Lung (tissue), 12 donors: ENCODE results near the gene SYNE1. TPM values are rescaled to one million over a fixed set of nuclear protein-coding genes. Genes with fewer than 3 reads are reported as not detected.
A peak's percentile ranks its signal among the peaks of the same experiment; 100 is the strongest.

Experiments used
- ATAC-seq: fragments of 200-7000 bp; cut with Tn5 transposase; one replicate; pipeline ENCODE4 v1.9.1; 2020; ENCODE audit warnings: moderate number of reproducible peaks; ENCODE audit not compliant: insufficient read depth, low FRiP score
- DNase-seq, 3 donors: peaks; one replicate each; pipeline ENCODE4 v3.0.0-alpha.2; 2013 to 2017
- H3K27ac ChIP-seq, 2 donors: one replicate each; pipeline ENCODE4 v1.5.1; 2013; ENCODE audit warnings: mild to moderate bottlenecking in 2 of 2, moderate library complexity in 2 of 2, control low read depth in 1 of 2, inconsistent platforms in 1 of 2, low read depth in 1 of 2, low read length in 1 of 2
- H3K27me3 ChIP-seq, 3 donors: one replicate each; pipeline ENCODE4 v1.5.1; 2013; ENCODE audit warnings: low read length in 2 of 3; ENCODE audit not compliant: control insufficient read depth in 3 of 3, insufficient read depth in 3 of 3
- H3K36me3 ChIP-seq, 4 donors: one replicate each; pipeline ENCODE4 v1.5.1; 2013; ENCODE audit warnings: low read length in 4 of 4, mild to moderate bottlenecking in 1 of 4, moderate library complexity in 1 of 4; ENCODE audit not compliant: control insufficient read depth in 4 of 4, insufficient read depth in 4 of 4
- H3K4me1 ChIP-seq, 5 donors: one replicate each; pipeline ENCODE4 v1.5.1; 2013; ENCODE audit warnings: low read length in 5 of 5, mild to moderate bottlenecking in 2 of 5, moderate library complexity in 1 of 5; ENCODE audit not compliant: control insufficient read depth in 5 of 5, insufficient read depth in 5 of 5
- H3K4me3 ChIP-seq: one replicate; pipeline ENCODE4 v1.5.1; 2013; ENCODE audit warnings: mild to moderate bottlenecking, control low read depth, moderate library complexity
- H3K9ac ChIP-seq, 2 donors: one replicate each; pipeline ENCODE4 v1.5.1; 2013; ENCODE audit warnings: low read length in 2 of 2, control low read depth in 1 of 2; ENCODE audit not compliant: insufficient read depth in 1 of 2
- H3K9me3 ChIP-seq, 4 donors: one replicate each; pipeline ENCODE4 v1.5.1; 2013; ENCODE audit warnings: low read length in 3 of 4, mild to moderate bottlenecking in 1 of 4, moderate library complexity in 1 of 4; ENCODE audit not compliant: control insufficient read depth in 4 of 4, insufficient read depth in 3 of 4
- WGBS, 2 donors: extraction: QIAGEN DNeasy Blood & Tissue Kit; methylation state at CpG; one replicate each; pipeline ENCODE4 v1.1.7; 2013; 5-methylcytosine and 5-hydroxymethylcytosine counted together
- polyA plus RNA-seq, 2 donors: library from polyadenylated mRNA; stranded (reverse); fragments of 200-250 nt; gene quantifications; one replicate each; pipeline ENCODE4 v1.2.1, GENCODE V29; 2013
- total RNA-seq, 2 donors: library from RNA; depleted of rRNA in 1 of 2; stranded (reverse); fragments of >200 nt in 1 of 2; gene quantifications; one replicate each; pipeline ENCODE4 v1.2.1, GENCODE V29; 2014 to 2021
- TF ChIP-seq, protein P1 (sequence below): IDR thresholded peaks from 2 replicates; pipeline ENCODE4 v1.5.1; 2012; ENCODE audit warnings: mild to moderate bottlenecking; ENCODE audit errors: control extremely low read depth, extremely low read depth
- donor health status: control.
- donor health status: control.
- donor health status: Bipolar disorder and iron deficiency.
- donor health status: healthy.
- donor health status: DM: yes; HTN: yes; CAD: no.

The SYNE1 gene
- total and polyA plus RNA-seq, 4 donors, result 26.4 to 352 (median 131) TPM

DNA sequence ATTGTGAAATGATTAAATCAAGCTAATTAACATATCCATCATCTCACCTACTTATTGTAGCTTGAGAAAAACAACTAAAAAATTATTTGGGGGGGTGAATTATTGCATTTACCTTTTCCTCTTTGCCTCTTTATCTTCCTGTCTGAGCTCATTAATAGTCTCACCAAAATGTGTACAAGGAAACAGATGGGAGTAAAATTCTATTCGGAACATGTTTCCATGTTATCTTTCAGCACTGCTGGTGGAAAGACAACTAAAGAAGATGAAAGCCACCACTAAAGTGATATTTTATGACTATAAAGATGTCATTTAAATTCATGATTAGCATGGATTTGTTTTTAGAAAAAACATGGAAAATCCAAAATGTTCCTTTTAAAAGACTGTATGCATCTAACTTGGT is 102.6 kb downstream of the SYNE1 start:
- TF ChIP-seq, protein P1, sequence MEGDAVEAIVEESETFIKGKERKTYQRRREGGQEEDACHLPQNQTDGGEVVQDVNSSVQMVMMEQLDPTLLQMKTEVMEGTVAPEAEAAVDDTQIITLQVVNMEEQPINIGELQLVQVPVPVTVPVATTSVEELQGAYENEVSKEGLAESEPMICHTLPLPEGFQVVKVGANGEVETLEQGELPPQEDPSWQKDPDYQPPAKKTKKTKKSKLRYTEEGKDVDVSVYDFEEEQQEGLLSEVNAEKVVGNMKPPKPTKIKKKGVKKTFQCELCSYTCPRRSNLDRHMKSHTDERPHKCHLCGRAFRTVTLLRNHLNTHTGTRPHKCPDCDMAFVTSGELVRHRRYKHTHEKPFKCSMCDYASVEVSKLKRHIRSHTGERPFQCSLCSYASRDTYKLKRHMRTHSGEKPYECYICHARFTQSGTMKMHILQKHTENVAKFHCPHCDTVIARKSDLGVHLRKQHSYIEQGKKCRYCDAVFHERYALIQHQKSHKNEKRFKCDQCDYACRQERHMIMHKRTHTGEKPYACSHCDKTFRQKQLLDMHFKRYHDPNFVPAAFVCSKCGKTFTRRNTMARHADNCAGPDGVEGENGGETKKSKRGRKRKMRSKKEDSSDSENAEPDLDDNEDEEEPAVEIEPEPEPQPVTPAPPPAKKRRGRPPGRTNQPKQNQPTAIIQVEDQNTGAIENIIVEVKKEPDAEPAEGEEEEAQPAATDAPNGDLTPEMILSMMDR, result no peak
- ATAC-seq (no peak), DNase-seq (peak in 1 of 3 donors; percentile 5)
- 70 to 71% methylated on average over 1 of the region's 1 CpG for WGBS, 2 donors
- Histone ChIP-seq H3K4me1 (no peaks in the 10 kb centered on the region), H3K36me3 (no peaks in the 10 kb centered on the region), H3K4me3 (no peak overlapping the region), H3K9ac (no peak overlapping the region), H3K9me3 (no peaks in the 10 kb centered on the region), H3K27me3 (no peaks in the 10 kb centered on the region), H3K27ac (no peak overlapping the region)

DNA sequence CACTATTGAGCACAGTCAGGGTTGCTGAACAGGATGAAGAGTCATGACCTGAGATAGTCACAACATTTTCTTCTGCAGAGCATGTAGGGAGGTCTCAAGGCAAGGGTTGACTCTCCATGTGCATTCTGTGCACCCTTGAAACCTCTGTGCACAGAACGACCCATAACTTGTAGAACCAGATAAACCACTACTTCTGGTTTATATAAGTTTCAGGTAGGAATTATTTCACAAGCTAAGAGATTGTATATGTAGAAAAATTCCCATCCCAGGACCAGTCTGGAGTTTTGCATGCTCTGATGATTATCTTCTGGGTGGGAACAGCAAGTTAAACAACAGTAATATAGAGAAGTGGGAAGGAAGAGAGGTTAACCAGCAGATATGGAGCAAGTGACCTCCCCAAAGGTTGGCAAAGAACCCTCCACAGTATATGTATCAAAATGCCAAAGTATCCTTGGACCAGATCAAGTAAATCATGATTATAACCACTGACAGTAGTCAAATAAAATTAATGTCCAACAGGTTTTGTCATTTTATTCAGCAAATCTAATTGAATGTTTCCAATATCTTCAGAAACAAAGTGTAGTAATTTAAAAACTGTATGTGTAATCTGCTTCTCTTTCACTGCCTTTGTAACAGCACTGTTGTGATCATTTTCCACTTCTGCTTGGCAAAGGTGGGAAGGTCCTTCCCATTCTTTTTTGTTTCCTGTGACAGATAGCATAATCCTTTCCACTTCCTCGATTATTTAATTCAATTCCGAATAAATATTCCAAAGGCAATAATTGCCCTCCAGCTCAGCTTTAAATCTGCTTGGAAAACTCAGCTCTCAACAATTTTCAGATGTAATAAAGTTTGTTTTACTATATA is 104.4 kb downstream of the SYNE1 start:
- H3K9ac ChIP-seq, result no peak overlapping the region
- WGBS, 2 donors, result 69 to 84% methylated on average over 3 of the region's 3 CpGs
- no peak overlapping the region for H3K27ac ChIP-seq
- H3K9me3 ChIP-seq, result no peaks in the 10 kb centered on the region
- H3K4me1 ChIP-seq, result no peaks in the 10 kb centered on the region
- H3K27me3 ChIP-seq, result no peaks in the 10 kb centered on the region
- H3K4me3 ChIP-seq, result no peak overlapping the region
- DNase-seq (peak in 2 of 3 donors; percentile 17 to 50), ATAC-seq (no peak)
- no peaks in the 10 kb centered on the region for H3K36me3 ChIP-seq
- TF ChIP-seq, protein P1, result no peak

DNA sequence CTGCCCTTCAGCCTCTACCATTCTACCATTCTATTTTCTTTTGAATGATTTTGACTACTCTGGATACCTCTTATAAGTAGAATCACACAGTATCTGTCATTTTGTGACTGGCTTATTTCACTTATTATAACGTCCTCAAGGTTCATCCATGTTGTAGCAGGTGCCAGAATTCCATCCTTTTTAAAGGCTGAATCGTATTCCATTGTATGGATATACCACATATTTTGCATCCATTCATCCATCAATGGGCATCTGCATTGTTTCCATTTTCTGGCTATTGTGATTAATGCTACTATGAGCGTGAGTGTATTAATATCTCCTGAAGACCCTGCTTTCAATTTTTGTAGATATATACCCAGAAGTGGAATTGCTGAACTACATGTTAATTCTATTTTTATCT is 105.5 kb downstream of the SYNE1 start:
- 88 to 96% methylated on average over 3 of the region's 3 CpGs for whole genome bisulfite sequencing, 2 donors
- no peaks in the 10 kb centered on the region for H3K9me3 ChIP-seq
- no peaks in the 10 kb centered on the region for H3K27me3 ChIP-seq
- H3K9ac ChIP-seq, result no peak overlapping the region
- no peak overlapping the region for H3K4me3 ChIP-seq
- H3K27ac ChIP-seq, result no peak overlapping the region
- no peaks in the 10 kb centered on the region for H3K4me1 ChIP-seq
- H3K36me3 ChIP-seq, result no peaks in the 10 kb centered on the region
- TF ChIP-seq, protein P1, result no peak
- ATAC-seq, result no peak
- DNase-seq, result no peak
